SH-SY5Y (cell line): ENCODE measurements around the gene CD48.

Experiments used
- GATA2 ChIP-seq: IDR thresholded peaks from 2 replicates; pipeline ENCODE4 v1.6.1; 2011; ENCODE audit warnings: mild to moderate bottlenecking, low read depth, low read length
- GATA3 ChIP-seq: IDR thresholded peaks from 2 replicates; pipeline ENCODE4 v1.6.1; 2011; ENCODE audit warnings: low read depth, mild to moderate bottlenecking, low read length, moderate library complexity

DNA sequence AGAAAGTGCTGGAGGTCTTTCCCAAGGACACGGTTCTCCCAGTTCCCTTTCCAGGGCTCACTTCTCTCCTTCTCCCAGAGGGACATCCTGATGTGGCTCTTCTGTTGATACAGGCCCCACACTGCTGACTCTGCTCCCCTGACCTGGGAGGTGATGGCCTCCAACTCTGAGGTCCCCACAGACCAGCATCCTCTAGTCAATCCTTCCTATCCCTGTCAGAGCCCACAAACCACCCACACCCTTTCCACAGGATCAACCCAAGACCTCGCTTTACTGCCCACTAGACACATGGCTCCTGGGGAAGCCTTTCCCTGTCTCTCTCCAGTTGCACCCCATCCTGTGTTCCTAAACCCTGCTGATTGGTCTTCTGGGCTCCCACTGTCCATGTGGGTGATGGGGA, 39.0 kb upstream of the CD48 start:
- TF ChIP-seq GATA2: no peak
- no peak for TF ChIP-seq GATA3
